Medulla oblongata (tissue), 1 donor: ENCODE data around the gene EBF4.
"Not testable (repeated sequence)": the region's sequence is repeated elsewhere in the genome, so short reads cannot be mapped to it uniquely, and the experiment has no call there.

Experiments used
- DNase-seq: peaks from one replicate; pipeline ENCODE4 v3.0.0-alpha.2; 2015; ENCODE audit errors: extremely low spot score

EBF4 gene

GRCh38 chr20:2672446-2672845 lies 20.1 kb upstream of the EBF4 start:
- no peak for DNase-seq

- DNase-seq = no peak
Observed at GRCh38 chr20:2673453-2673852, 19.1 kb upstream of the EBF4 start.

- no peak for DNase-seq
Observed at GRCh38 chr20:2680046-2680445, 12.5 kb upstream of the EBF4 start.

GRCh38 chr20:2682040-2682439 lies 10.5 kb upstream of the EBF4 start:
- DNase-seq = not testable (repeated sequence)

GRCh38 chr20:2684817-2685216 lies 7.8 kb upstream of the EBF4 start:
- not testable (repeated sequence) for DNase-seq

- DNase-seq = no peak
Observed at GRCh38 chr20:2687514-2687913, 5.1 kb upstream of the EBF4 start.

GRCh38 chr20:2688041-2688591 lies 4.5 kb upstream of the EBF4 start:
- DNase-seq = peak; percentile 64

- no peak for DNase-seq
Observed at GRCh38 chr20:2690213-2690612, 2.4 kb upstream of the EBF4 start.

- DNase-seq = no peak
Observed at GRCh38 chr20:2690718-2691117, 1.9 kb upstream of the EBF4 start.

GRCh38 chr20:2691127-2691526 lies 1.5 kb upstream of the EBF4 start:
- no peak for DNase-seq

- no peak for DNase-seq
Observed at GRCh38 chr20:2691663-2692035, 931 bp upstream of the EBF4 start.

GRCh38 chr20:2692886-2693285 lies 306 bp downstream of the EBF4 start:
- DNase-seq = no peak

- DNase-seq = peak; percentile 55
Observed at GRCh38 chr20:2693286-2694007, 867 bp downstream of the EBF4 start.

GRCh38 chr20:2694008-2694471 lies 1.5 kb downstream of the EBF4 start:
- no peak for DNase-seq

- DNase-seq = no peak
Observed at GRCh38 chr20:2694519-2694918, 1.9 kb downstream of the EBF4 start.

- no peak for DNase-seq
Observed at GRCh38 chr20:2695206-2695983, 2.8 kb downstream of the EBF4 start.

- not testable (repeated sequence) for DNase-seq
Observed at GRCh38 chr20:2695984-2696525, 3.5 kb downstream of the EBF4 start.

- DNase-seq = no peak
Observed at GRCh38 chr20:2696646-2697045, 4.1 kb downstream of the EBF4 start.

- no peak for DNase-seq
Observed at GRCh38 chr20:2697768-2698167, 5.2 kb downstream of the EBF4 start.

- no peak for DNase-seq
Observed at GRCh38 chr20:2698186-2698817, 5.7 kb downstream of the EBF4 start.

- no peak for DNase-seq
Observed at GRCh38 chr20:2698912-2699311, 6.3 kb downstream of the EBF4 start.

GRCh38 chr20:2699775-2700413 lies 7.3 kb downstream of the EBF4 start:
- no peak for DNase-seq
